GM12878 (cell line): ENCODE measurements around the gene GNG12. TPM values are rescaled to one million over a fixed set of nuclear protein-coding genes. Genes with fewer than 3 reads are reported as not detected.

Source experiments
- ATAC-seq: fragments of 200-7000 bp; cut with Tn5 transposase; 3 replicates; pipeline ENCODE4 v1.9.1; 2020; ENCODE audit warnings: mild to moderate bottlenecking, moderate library complexity
- BruUV-seq: library from RNA; stranded (reverse); fragments of 400-500 nt; replicated peaks from 2 replicates; lab custom pipeline; 2021; lab: Mats Ljungman, UMichigan
- CTCF ChIA-PET: fragments of 300-600 bp; sonication (Branson Sonifier 250); formaldehyde crosslinking; extraction: SDS; loops from one replicate; lab custom pipeline; 2021; ENCODE audit warnings: inconsistent platforms; lab: Yijun Ruan, JAX
- POLR2A ChIA-PET: fragments of 350-600 bp; formaldehyde crosslinking; extraction: SDS; loops from one replicate; lab custom pipeline; 2021; ENCODE audit warnings: inconsistent platforms; lab: Charles Lee
- RAD21 ChIA-PET: fragments of 300-600 bp; sonication (Branson Sonifier 250); formaldehyde crosslinking; loops from one replicate; lab custom pipeline; 2023; ENCODE audit warnings: antibody characterized with exemption; ENCODE audit not compliant: unreplicated experiment; lab: Charles Lee
- SMC1A ChIA-PET: fragments of 300-600 bp; sonication (Branson Sonifier 250); formaldehyde crosslinking; loops from one replicate; lab custom pipeline; 2023; ENCODE audit not compliant: unreplicated experiment, uncharacterized antibody; lab: Charles Lee
- DNase-seq: peaks from one replicate; pipeline ENCODE4 v3.0.0-alpha.2; 2011; ENCODE audit warnings: low read depth, low spot score
- FAIRE-seq: peaks from 3 replicates; lab custom pipeline; 2011; peaks lifted over from hg19 to GRCh38; lab: Jason Lieb, UNC
- H2AFZ ChIP-seq: 2 replicates; pipeline ENCODE4 v1.6.0; 2011; ENCODE audit warnings: low read depth, low read length, control low read depth; ENCODE audit not compliant: control insufficient read depth
- H3K27ac ChIP-seq: 2 replicates; pipeline ENCODE4 v1.5.1; 2011; ENCODE audit warnings: control low read depth; ENCODE audit not compliant: control insufficient read depth, insufficient read depth
- H3K27me3 ChIP-seq, 2 experiments: replicated peaks in 1 of 2; 2 replicates each; pipeline versions ENCODE4 v1.6.0 to v1.6.1; 2011; ENCODE audit warnings: low read length in 1 of 2; ENCODE audit not compliant: control insufficient read depth in 2 of 2, insufficient read depth in 2 of 2
- H3K36me3 ChIP-seq, 2 experiments: 2 replicates each; pipeline ENCODE4 v1.5.1; 2011; ENCODE audit warnings: low read length in 1 of 2; ENCODE audit not compliant: control insufficient read depth in 2 of 2, insufficient read depth in 2 of 2
- H3K4me1 ChIP-seq: 2 replicates; pipeline ENCODE4 v1.6.1; 2011; ENCODE audit warnings: mild to moderate bottlenecking, low read length, moderate library complexity, mixed read lengths; ENCODE audit not compliant: control insufficient read depth, insufficient read depth
- H3K4me2 ChIP-seq: 2 replicates; pipeline ENCODE4 v1.6.0; 2011; ENCODE audit warnings: control low read depth; ENCODE audit not compliant: control insufficient read depth, insufficient read depth
- H3K4me3 ChIP-seq: fragments of 200-600 bp; sonication (generic); 2 replicates; pipeline ENCODE4 v1.5.1; 2016
- H3K79me2 ChIP-seq: 2 replicates; pipeline ENCODE4 v1.6.0; 2011; ENCODE audit warnings: low read length; ENCODE audit not compliant: control insufficient read depth, insufficient read depth
- H3K9ac ChIP-seq: 2 replicates; pipeline ENCODE4 v1.8.0; 2011; ENCODE audit warnings: low read length, control low read depth, mixed read lengths; ENCODE audit not compliant: control insufficient read depth, insufficient read depth
- H3K9me3 ChIP-seq: replicated peaks from 3 replicates; pipeline ENCODE4 v1.5.1; 2011; ENCODE audit warnings: mild to moderate bottlenecking, low read length; ENCODE audit not compliant: control insufficient read depth, insufficient read depth
- H4K20me1 ChIP-seq: 2 replicates; pipeline ENCODE4 v1.6.0; 2011; ENCODE audit not compliant: control insufficient read depth, insufficient read depth
- ASH2L ChIP-seq: fragments of 300-600, 200-600 bp; sonication (generic); IDR thresholded peaks from 2 replicates; pipeline ENCODE4 v1.6.1; 2017; ENCODE audit warnings: low read depth, mild to moderate bottlenecking, borderline replicate concordance
- ATF2 ChIP-seq: IDR thresholded peaks from 2 replicates; pipeline ENCODE4 v1.6.1; 2012; ENCODE audit warnings: low read length, inconsistent platforms
- BRCA1 ChIP-seq: IDR thresholded peaks from 2 replicates; pipeline ENCODE4 v1.6.1; 2011; ENCODE audit warnings: low read depth, low read length, improper control_type of control experiment
- CBX5 ChIP-seq: sonication (generic); IDR thresholded peaks from 2 replicates; pipeline ENCODE4 v1.6.1; 2016; ENCODE audit warnings: low read depth, moderate library complexity, mild to moderate bottlenecking, inconsistent platforms
- CREM ChIP-seq: IDR thresholded peaks from 2 replicates; pipeline ENCODE4 v1.6.1; 2014; ENCODE audit warnings: antibody characterized with exemption, low read depth
- EZH2 ChIP-seq: IDR thresholded peaks from 2 replicates; pipeline ENCODE4 v1.6.1; 2012; ENCODE audit warnings: low read depth, mild to moderate bottlenecking, control low read depth, inconsistent platforms, low read length, borderline replicate concordance; ENCODE audit not compliant: control insufficient read depth
- JUND ChIP-seq: IDR thresholded peaks from 2 replicates; pipeline ENCODE4 v1.6.1; 2012; ENCODE audit warnings: low read depth, mild to moderate bottlenecking, low read length, improper control_type of control experiment, moderate library complexity
- MEF2A ChIP-seq: IDR thresholded peaks from 2 replicates; pipeline ENCODE4 v1.6.1; 2011; ENCODE audit warnings: low read depth, mild to moderate bottlenecking, low read length, moderate library complexity; ENCODE audit not compliant: insufficient read depth
- NFYB ChIP-seq: IDR thresholded peaks from 2 replicates; pipeline ENCODE4 v1.6.1; 2011; ENCODE audit warnings: low read depth, mild to moderate bottlenecking, low read length, improper control_type of control experiment, moderate library complexity; ENCODE audit not compliant: insufficient read depth
- RBBP5 ChIP-seq: fragments of 200-600 bp; sonication (generic); conservative IDR thresholded peaks from 2 replicates; pipeline ENCODE4 v1.6.1; 2016
- RCOR1 ChIP-seq: conservative IDR thresholded peaks from 2 replicates; pipeline ENCODE4 v1.6.1; 2012; ENCODE audit warnings: low read depth, low read length, improper control_type of control experiment
- RFX5 ChIP-seq: IDR thresholded peaks from 2 replicates; pipeline ENCODE4 v1.6.1; 2011; ENCODE audit warnings: low read depth, low read length, improper control_type of control experiment
- SIX5 ChIP-seq: IDR thresholded peaks from 2 replicates; pipeline ENCODE4 v1.6.1; 2011; ENCODE audit warnings: mild to moderate bottlenecking, low read depth, low read length, moderate library complexity; ENCODE audit not compliant: severe bottlenecking
- YBX1 ChIP-seq: fragments of 450-650 bp; IDR thresholded peaks from 2 replicates; pipeline ENCODE4 v1.6.1; 2016; ENCODE audit warnings: antibody characterized with exemption
- ZNF274 ChIP-seq: IDR thresholded peaks from one replicate; pipeline ENCODE4 v1.8.0; 2011; ENCODE audit not compliant: insufficient read length, insufficient read depth
- ZNF622 ChIP-seq: fragments of 450-650 bp; IDR thresholded peaks from 2 replicates; pipeline ENCODE4 v1.6.1; 2017; ENCODE audit warnings: mild to moderate bottlenecking, inconsistent platforms
- WGBS: methylation state at CpG from one replicate; pipeline ENCODE4 v1.1.6; 2016; ENCODE audit warnings: low lambda C conversion rate; ENCODE audit not compliant: insufficient replicate concordance, insufficient coverage; ENCODE audit errors: missing lambda C conversion rate; 5-methylcytosine and 5-hydroxymethylcytosine counted together
- in situ Hi-C: fragments of 300-500 bp; cut with MboI; formaldehyde crosslinking; loops from 9 replicates; pipeline ENCODE4 v1.14.3; 2018; ENCODE audit warnings: mixed read lengths
- intact Hi-C: fragments of 100-400 bp; cut with micrococcal nuclease; formaldehyde crosslinking; loops from one replicate; pipeline ENCODE4 v1.14.2; 2022; ENCODE audit not compliant: unreplicated experiment
- polyA plus RNA-seq, 11 experiments: library from polyadenylated mRNA; depleted of rRNA in 4 of 11; unstranded in 6 of 11; stranded (reverse) in 5 of 11; fragments of >200 nt; fragmentation: Nextera tagmentation in 4 of 11; fragmentation: Illumina TruSeq in 1 of 11; extraction: Ambion mirVana in 4 of 11; extraction: Trizol in 1 of 11; gene quantifications; 1 replicate in 1 of 11; 2 replicates in 10 of 11; pipeline versions ENCODE4 v1.2.1 to v1.2.3, GENCODE V29; 2011 to 2016; ENCODE audit warnings: inconsistent platforms in 2 of 11, missing spikeins in 2 of 11, low read depth in 1 of 11
- total RNA-seq, 4 experiments: library from RNA; depleted of rRNA in 3 of 4; stranded (reverse); fragments of >200 nt in 3 of 4; fragmentation: Illumina TruSeq in 1 of 4; extraction: Trizol in 1 of 4; gene quantifications; 2 replicates each; pipeline versions ENCODE4 v1.2.1 to v1.2.3, GENCODE V29; 2013 to 2021
- TF ChIP-seq, protein P1 (sequence below): IDR thresholded peaks from 2 replicates; pipeline ENCODE4 v1.6.1; 2011; ENCODE audit warnings: borderline replicate concordance, low read depth, mild to moderate bottlenecking, moderate library complexity, low read length; ENCODE audit not compliant: insufficient read depth, poor library complexity, severe bottlenecking

The GNG12 gene
- total and polyA plus RNA-seq, 10 of the 15 experiments (the other 5 are each of a cell fraction or from before 2014, with no cell fraction given): 0.22 to 32.8 (median 0.35) TPM

DNA sequence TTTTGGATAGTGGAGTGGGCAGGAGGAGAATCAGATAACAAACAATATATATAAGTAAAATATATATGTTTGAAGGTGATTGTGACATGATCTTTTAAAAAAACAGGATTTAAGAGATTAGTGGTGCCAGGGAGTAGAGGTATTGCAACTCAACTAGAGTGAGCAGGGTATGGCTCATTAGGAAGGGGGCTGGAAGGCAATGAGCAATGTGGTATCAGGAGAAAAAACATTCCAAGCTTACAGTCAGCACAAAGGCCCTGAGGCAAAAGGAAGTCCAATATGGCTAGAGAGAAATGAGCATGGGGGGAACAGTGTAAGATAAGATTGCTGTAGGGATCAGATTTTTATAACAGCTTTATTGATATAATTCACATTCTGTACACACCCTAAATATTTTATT is 153.6 kb downstream of the GNG12 start:
- ChIA-PET RAD21 (no interaction called here), CTCF (interaction anchor here (1.6 to 2.2 kb wide), 2 partner anchors 75 to 118 kb away, joined by 3 to 7 read pairs; no protein-coding TSS in a partner anchor), POLR2A (no interaction called here), SMC1A (interaction anchor here (0.7 kb wide), 1 partner anchor 53 kb away, joined by 3 read pairs; no protein-coding TSS in a partner anchor)
- ATAC-seq: no peak
- Histone ChIP-seq H3K4me2 (no peak overlapping the region), H3K9ac (no peak overlapping the region), H3K36me3 (no peaks in the 10 kb centered on the region), H3K27ac (no peak overlapping the region), H3K9me3 (no peaks in the 10 kb centered on the region), H4K20me1 (no peaks in the 10 kb centered on the region), H3K4me1 (peaks cover 5% of the 10 kb centered on the region), H3K27me3 (peaks cover 0 to 2% of the 10 kb centered on the region in 2 experiments; a peak in 2 of 4 replicates), H3K79me2 (no peaks in the 10 kb centered on the region), H2AFZ (no peak overlapping the region), H3K4me3 (no peak overlapping the region)
- no peak for TF ChIP-seq BRCA1
- TF ChIP-seq EZH2: no peak
- no peak for TF ChIP-seq MEF2A
- no peak for TF ChIP-seq ASH2L
- no peak for TF ChIP-seq SIX5
- no peak for TF ChIP-seq YBX1
- no peak for TF ChIP-seq RCOR1
- TF ChIP-seq ZNF274: no peak
- no peak for DNase-seq
- in situ Hi-C loops (loop anchor here (5.0 kb wide), 1 partner anchor 78 kb away; no protein-coding TSS in a partner anchor), intact Hi-C loops (loop anchor here (10.0 kb wide), 1 partner anchor 345 kb away; no protein-coding TSS in a partner anchor)
- no peak for FAIRE-seq
- BruUV-seq: no TSS peak

DNA sequence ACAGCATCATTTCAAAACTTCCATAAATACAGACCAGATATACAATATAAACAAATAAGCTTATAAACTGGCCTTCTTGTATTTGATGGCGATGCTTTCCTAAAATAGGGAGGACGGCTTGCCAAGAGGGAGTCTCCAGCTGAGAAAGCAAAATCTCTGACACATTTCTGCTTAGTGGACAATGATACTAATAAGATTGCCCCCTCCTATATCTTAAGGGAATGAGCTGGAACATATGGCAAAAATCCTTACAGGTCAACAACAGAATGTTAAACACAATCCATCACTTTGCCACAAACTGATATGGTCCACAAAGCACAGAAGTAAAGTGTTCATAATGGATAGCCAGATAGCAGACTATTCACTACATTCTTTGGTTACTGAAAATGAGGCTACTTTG is 155.3 kb downstream of the GNG12 start:
- in situ Hi-C loops: no loop called here
- no peak for ATAC-seq
- TF ChIP-seq RFX5 (no peak), CREM (no peak), RBBP5 (no peak), NFYB (no peak), ATF2 (no peak), CBX5 (no peak), JUND (no peak), ZNF622 (no peak)
- TF ChIP-seq, protein P1, sequence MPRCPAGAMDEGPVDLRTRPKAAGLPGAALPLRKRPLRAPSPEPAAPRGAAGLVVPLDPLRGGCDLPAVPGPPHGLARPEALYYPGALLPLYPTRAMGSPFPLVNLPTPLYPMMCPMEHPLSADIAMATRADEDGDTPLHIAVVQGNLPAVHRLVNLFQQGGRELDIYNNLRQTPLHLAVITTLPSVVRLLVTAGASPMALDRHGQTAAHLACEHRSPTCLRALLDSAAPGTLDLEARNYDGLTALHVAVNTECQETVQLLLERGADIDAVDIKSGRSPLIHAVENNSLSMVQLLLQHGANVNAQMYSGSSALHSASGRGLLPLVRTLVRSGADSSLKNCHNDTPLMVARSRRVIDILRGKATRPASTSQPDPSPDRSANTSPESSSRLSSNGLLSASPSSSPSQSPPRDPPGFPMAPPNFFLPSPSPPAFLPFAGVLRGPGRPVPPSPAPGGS: no peak

More for the DNA sequence above, 155.3 kb downstream of the GNG12 start:
- Histone ChIP-seq H3K4me1 (no peaks in the 10 kb centered on the region), H2AFZ (no peak overlapping the region), H3K9ac (no peak overlapping the region), H3K4me2 (no peak overlapping the region), H4K20me1 (no peaks in the 10 kb centered on the region), H3K79me2 (no peaks in the 10 kb centered on the region), H3K9me3 (no peaks in the 10 kb centered on the region), H3K4me3 (no peak overlapping the region), H3K27me3 (no peaks in the 10 kb centered on the region; a peak in 1 of 4 replicates), H3K27ac (no peak overlapping the region), H3K36me3 (no peaks in the 10 kb centered on the region)
- ChIA-PET CTCF (interaction anchor here (1.0 to 3.0 kb wide), 7 partner anchors 8 to 170 kb away, joined by 3 to 13 read pairs (median 3); no protein-coding TSS in a partner anchor), SMC1A (interaction anchor here (0.9 to 5.8 kb wide), 12 partner anchors 7 to 142 kb away, joined by 3 to 26 read pairs (median 5); partner anchors contain the start of gene GADD45A), POLR2A (interaction anchor here (1.0 to 1.2 kb wide), 2 partner anchors 69 to 117 kb away, joined by 3 read pairs; no protein-coding TSS in a partner anchor), RAD21 (interaction anchor here (1.1 to 4.7 kb wide), 5 partner anchors 31 to 116 kb away, joined by 3 to 16 read pairs (median 5); no protein-coding TSS in a partner anchor)
- no TSS peak for BruUV-seq
- DNase-seq: no peak
- intact Hi-C loops: no loop called here
- 100% methylated on average over 2 of the region's 2 CpGs for WGBS
- no peak for FAIRE-seq
